Stimulated activated CD8-positive, alpha-beta memory T cell treated with anti-CD3 and anti-CD28 coated beads, Interleukin-12 subunit alpha, Interleukin-12 subunit beta, amount 100 ng/mL, for 1 hour (primary cell): ENCODE data around the gene DPM1.

ENCODE experiments used
- DNase-seq: peaks from one replicate; pipeline ENCODE4 v3.0.0-alpha.2; 2020; ENCODE audit warnings: low read depth

The DPM1 gene

GRCh38 chr20:50957798-50958614, at the start of gene DPM1:
TSS of gene DPM1 (minus strand) at chr20:50958532. CDS start at chr20:50958523, 9 bp downstream.
- peak; percentile 86 for DNase-seq

DNA sequence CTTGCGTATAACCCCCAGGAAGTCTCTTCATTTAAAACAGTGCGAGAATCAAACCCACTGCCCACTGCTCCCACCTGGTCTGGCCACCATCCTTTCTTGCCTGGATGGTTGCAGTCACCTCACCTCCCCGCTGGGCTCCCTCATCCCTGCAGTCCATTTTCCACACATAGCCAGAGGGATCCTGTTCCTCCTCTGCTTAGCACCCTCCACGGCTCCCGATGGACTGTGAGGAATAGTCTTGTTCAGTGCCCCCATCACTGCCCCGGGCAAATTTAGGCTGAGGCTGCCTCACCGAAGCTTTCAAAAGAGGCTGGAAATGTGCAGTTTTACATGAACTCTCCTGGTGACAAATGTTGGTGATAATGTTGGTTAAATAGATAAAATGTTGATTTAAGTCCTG, 46.9 kb upstream of the DPM1 start:
- no peak for DNase-seq

GRCh38 chr20:51004781-51005180, 46.4 kb upstream of the DPM1 start:
- no peak for DNase-seq

DNA sequence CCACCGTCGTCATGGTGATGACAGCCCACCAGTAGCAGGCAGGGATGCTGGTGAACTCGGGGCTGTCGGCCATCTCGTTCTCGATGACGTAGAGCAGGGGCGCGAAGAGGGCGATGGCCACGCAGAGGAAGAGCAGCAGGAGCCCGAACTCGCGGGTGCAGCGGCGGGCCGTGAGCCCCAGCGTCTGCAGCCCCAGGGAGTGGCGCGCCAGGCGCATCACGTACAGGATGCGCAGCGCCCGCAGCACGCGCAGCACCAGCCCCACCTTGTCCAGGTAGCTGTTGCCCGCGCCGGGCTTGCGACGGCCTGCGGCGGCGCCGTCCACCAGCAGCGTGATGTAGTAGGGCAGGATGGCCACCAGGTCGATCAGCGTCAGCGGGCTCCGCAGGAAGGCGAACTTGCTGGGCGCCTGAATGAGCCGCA, 46.0 kb upstream of the DPM1 start:
- DNase-seq, result no peak

DNA sequence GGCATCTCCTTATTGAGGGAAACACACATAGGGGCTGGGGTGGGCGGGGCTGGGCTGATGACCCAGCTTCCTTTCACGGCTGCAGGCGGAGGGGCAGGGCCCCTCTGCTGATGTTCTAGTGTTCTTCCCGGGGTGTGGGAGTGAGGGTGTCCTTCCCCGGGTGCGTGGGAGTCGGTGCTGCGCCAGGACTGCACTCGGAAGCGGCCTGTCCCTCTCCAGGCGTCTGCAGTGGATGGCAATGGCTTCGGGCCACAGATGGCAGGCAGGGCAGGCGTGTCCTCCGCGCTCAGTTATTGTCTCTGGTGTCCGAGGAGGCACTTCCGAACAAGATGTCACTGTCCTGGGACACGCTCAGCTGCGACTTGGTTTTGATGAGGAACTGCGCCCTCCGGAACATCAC, 45.4 kb upstream of the DPM1 start:
- no peak for DNase-seq

DNA sequence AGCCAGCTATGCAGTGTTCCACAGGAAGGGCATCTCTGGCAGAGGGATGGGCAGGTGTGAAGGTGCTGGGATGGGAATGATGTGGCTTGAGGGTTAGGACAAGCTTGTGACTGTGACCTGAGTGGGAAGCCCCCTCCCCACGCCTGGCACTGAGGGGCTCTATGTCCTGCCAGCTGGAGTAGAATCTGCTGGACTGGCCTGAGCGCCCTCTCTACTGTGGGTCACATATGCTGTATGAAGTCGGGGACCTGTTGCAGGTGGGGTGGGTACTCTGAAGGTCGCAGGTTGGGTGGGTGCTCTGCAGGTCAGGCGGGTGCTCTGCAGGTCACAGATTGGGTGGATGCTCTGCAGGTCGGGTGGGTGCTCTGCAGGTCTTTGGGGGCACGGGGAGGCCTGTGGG, 44.3 kb upstream of the DPM1 start:
- no peak for DNase-seq

DNA sequence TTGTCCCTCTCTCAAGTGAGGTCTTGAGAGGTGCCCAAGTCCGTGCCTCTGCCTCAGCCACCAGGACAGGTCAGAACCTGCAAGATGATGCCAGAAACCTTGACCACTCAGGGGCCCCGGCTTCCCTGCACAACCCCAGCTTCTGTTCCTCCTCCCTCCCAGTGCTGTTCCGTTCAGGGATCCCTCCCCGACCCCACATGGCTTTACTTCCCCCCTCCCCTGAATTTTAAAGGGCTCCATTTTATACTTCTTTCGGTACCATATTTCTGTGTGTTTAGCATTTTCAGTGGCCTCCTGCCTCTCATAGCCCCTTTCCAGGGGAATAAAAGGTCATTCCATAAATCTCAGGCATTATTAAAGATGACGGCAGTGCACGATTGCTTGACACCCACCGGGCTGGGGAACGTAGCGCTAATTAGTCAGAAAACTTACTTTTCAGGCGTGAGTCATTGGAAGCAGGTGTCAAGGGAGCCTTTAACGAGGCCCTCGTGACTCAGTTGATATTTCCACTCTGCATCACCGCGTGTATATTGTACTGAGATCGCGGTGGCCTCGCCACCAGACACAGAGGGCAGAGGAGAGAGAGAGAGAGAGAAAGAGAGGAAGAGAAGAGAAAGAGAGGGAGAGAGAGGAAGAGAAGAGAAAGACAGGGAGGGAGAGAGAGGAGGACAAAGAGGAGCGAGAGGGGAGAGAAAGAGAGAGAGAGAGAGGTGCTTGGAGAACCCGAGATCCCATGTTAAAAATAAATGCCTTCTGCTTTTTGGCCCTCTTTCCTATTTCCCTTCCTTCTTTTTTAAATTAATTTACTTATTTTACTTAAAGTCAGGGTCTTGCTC, 43.3 kb upstream of the DPM1 start:
- no peak for DNase-seq

GRCh38 chr20:50999355-50999754, 41.0 kb upstream of the DPM1 start:
- DNase-seq, result no peak

DNA sequence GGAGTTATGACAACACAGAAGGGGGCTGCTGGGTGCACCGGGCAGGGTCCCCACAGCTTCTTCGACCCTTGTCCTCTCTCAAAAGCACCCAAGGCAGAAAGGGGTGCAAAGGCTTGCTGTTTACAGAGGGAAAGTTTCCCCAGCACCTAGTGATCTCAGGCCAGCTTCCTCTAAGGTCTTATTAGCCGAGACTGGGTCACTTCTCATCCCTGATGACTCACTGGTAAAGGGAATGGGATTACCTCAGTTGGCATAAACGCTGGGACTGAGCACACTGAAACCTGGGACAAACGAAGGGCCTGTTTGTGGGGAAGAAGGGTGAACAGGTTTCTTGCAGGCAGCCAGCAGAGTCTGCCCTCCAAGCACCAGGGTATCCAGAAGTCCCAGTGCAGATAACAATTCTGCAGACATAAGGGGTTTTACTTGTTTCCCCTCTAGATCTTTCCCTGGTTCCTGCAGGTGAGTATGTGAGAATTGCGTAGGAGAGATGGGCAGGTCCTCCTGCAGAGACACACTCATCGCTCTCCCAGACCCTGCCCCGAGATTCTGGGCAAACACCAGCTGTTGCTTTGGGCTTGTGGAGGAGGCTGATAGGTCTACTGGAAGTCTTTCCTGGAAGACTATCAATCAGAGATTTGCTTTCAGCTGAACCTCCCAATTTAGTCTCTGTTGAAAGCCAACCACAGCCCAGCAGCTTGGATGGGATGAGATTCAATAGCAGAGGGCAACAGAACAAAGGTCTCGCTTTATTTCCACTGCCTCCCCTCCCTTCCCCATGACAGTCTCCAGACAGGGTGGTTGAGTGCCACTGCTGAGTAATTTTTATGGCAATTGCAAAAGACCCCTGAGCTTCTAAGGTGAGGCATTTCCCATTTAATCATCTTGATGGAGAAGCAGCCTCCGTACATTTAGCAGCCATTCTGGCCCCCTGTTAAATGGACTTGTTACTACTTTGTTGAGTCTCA, 38.9 kb upstream of the DPM1 start:
- DNase-seq, result no peak

GRCh38 chr20:50995506-50995905, 37.2 kb upstream of the DPM1 start:
- no peak for DNase-seq

DNA sequence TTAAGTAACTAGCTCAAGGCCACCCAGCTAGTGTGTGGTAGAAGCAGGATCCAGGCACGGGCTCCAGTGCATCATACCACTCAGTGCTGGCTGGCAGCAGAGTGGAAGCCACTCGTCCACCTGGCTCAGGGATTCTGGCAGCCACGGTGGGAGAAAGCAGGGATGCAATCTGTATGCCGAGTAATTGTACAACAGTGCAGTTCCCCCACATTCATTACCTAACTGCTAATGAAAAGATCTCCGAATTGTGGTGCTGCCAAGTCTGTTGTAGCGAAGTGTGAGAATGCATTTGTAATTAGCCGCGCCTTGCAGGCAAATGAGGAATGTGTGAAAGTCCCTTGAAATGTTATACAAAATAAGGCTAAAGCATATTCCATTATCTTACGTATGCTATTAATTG, 35.5 kb upstream of the DPM1 start:
- DNase-seq, result no peak

GRCh38 chr20:50992733-50993457, 34.6 kb upstream of the DPM1 start:
- no peak for DNase-seq

DNA sequence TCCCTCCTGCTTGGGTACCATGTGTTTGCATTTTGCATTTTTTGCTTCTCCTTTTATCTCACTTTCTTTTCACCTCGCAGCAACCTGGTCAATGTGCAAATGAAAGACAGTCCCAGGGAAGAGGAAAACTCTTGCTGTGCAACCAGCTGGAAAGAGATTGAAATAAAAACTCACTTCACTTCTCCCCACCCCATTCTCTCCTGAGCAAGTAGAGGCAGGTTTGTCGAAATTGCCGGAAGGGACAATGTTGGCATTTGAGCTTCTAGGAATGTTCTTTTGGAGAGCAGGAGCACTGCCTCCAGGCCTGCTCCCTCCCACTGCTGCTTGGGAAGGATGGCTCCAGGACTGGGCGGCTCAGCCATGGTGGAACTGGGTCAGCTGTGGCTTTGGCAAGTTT, 34.0 kb upstream of the DPM1 start:
- no peak for DNase-seq

GRCh38 chr20:50991076-50991475, 32.7 kb upstream of the DPM1 start:
- DNase-seq, result no peak

- peak; percentile 32 for DNase-seq
Observed at GRCh38 chr20:50987493-50988210, 29.3 kb upstream of the DPM1 start.

- DNase-seq, result no peak
Observed at GRCh38 chr20:50983321-50983720, 25.0 kb upstream of the DPM1 start.

DNA sequence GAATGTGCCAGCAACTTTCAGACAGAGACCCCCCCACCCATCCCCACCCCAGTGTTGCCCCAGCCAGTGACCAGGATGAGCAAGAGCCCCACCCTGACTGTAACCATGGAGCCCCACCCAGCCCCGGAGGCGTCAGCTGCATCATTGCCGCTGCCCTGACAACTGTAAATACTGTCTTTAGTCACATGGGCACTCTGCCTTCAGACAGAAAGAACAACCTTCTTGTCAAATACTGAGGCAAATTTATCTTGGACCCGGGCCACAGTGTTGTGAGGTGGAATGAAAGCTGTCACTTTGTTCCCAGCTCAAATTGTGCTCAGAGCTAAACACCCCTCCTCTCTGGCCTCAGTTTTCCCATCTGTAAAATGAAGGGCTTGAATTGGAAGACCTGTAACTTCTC, 24.0 kb upstream of the DPM1 start:
- DNase-seq, result no peak

DNA sequence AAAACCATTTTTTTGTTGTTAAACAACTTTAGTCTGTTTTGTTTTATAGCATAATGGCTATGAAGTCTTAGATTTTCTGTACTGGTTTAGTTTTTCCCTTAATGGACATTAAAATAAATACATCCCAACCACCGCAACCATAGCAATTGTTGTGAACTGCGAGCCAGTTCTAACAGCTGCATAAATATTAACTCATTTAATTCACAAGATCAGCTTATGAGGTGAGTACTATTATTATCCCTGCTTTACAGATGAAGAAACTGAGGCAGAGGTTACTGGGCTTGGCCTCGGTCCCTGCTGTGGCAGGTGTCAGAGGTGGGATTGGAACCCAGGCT, 23.3 kb upstream of the DPM1 start:
- no peak for DNase-seq

DNA sequence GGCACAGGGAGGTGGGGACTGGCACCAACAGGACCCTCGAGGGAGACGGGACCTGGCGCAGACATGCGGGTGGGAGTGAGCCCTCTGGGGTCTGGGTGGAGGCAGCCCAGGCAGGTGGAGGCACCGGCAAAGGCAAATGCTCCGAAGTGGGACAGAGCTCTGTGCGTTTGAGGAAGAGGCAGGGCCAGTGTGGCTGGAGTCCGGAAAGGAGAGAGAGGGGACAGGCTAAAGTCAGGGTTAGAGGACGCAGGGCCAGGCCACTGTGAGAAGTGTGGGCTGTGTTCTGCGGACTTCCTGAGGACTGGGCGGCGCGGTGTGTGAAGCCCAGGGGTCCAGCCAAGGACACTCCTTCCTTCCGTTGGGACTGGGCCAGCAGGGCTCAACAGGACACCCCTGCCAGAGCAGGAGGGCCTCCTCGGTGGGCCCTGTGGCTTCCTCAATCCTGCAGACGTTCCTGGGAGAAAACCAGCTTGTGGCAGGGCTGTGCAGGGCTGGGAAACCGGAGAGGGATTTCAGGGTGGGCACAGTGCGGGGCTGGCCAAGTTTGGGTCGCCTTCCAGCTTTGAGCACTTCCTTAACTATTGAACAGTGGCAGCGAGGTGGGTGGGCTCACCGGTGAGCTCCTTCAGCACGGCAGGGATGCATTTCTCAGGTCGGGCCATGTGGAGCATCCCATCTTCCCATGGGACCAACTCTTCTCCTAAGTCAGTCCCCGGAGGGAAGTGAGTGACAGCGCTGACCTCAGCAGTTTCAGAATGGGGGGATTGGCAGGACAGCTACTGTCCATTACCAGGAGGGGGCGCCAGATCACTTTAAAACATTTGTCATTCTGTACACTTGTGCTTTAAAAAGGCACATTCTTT, 22.8 kb upstream of the DPM1 start:
- DNase-seq, result peak; percentile 62
